HepG2 (cell line): ENCODE data around the gene CMKLR1. TPM values are rescaled to one million over a fixed set of nuclear protein-coding genes. Genes with fewer than 3 reads are reported as not detected.

ENCODE experiments used
- ATAC-seq: fragments of 200-7000 bp; cut with Tn5 transposase; 3 replicates; pipeline ENCODE4 v1.9.1; 2020; ENCODE audit warnings: mild to moderate bottlenecking, moderate library complexity
- BruUV-seq: library from RNA; stranded (reverse); fragments of 400-500 nt; replicated peaks from 2 replicates; lab custom pipeline; 2021; lab: Mats Ljungman, UMichigan
- CTCF ChIA-PET: fragments of 300-600 bp; formaldehyde crosslinking; extraction: SDS; loops from one replicate; lab custom pipeline; 2021; ENCODE audit warnings: low total read pairs, inconsistent platforms, low intra/inter-chr PET ratio; lab: Yijun Ruan, JAX
- POLR2A ChIA-PET: fragments of 350-600 bp; sonication (Branson Sonifier 250); formaldehyde crosslinking; loops from one replicate; lab custom pipeline; 2020; ENCODE audit warnings: antibody characterized with exemption, inconsistent platforms; lab: Yijun Ruan, JAX
- DNase-seq: peaks from one replicate; pipeline ENCODE4 v3.0.0-alpha.2; 2015; ENCODE audit warnings: low spot score
- FAIRE-seq: peaks from 3 replicates; lab custom pipeline; 2011; peaks lifted over from hg19 to GRCh38; lab: Jason Lieb, UNC
- H2AFZ ChIP-seq: one replicate; pipeline ENCODE4 v1.6.1; 2011; ENCODE audit warnings: low read length, inconsistent platforms
- H3K27ac ChIP-seq: fragments of 300-600 bp; 3 replicates; pipeline ENCODE4 v1.8.0; 2011; ENCODE audit warnings: mixed run types, mild to moderate bottlenecking, mixed read lengths, low read length, inconsistent platforms; ENCODE audit not compliant: insufficient read depth; ENCODE audit errors: extremely low read length
- H3K27me3 ChIP-seq, 2 experiments: fragments of 200-600 bp in 1 of 2; 2 replicates in 1 of 2; 3 replicates in 1 of 2; pipeline versions ENCODE4 v1.6.0 to v1.8.0; 2011; ENCODE audit warnings: low read length in 2 of 2, mild to moderate bottlenecking in 2 of 2, moderate library complexity in 2 of 2, inconsistent platforms in 1 of 2; ENCODE audit not compliant: insufficient read depth in 2 of 2, control insufficient read depth in 1 of 2
- H3K36me3 ChIP-seq, 2 experiments: fragments of 200-600 bp in 1 of 2; replicated peaks in 1 of 2; 2 replicates in 1 of 2; 3 replicates in 1 of 2; pipeline versions ENCODE4 v1.5.1 to v1.8.0; 2011; ENCODE audit warnings: low read length in 2 of 2, inconsistent platforms in 1 of 2; ENCODE audit not compliant: insufficient read depth in 2 of 2, control insufficient read depth in 1 of 2
- H3K4me1 ChIP-seq: 2 replicates; pipeline ENCODE4 v1.5.1; 2012; ENCODE audit warnings: low read length, inconsistent platforms; ENCODE audit not compliant: insufficient read depth
- H3K4me2 ChIP-seq: 2 replicates; pipeline ENCODE4 v1.6.0; 2011; ENCODE audit warnings: low read depth, low read length, inconsistent platforms
- H3K4me3 ChIP-seq, 3 experiments: fragments of 200-600 bp in 1 of 3; sonication (generic), shearing (Covaris generic) in 1 of 3; replicated peaks in 1 of 3; 2 replicates each; pipeline ENCODE4 v1.5.1; 2011 to 2016; ENCODE audit warnings: low read length in 3 of 3, inconsistent platforms in 2 of 3, low read depth in 2 of 3, mild to moderate bottlenecking in 2 of 3, control low read depth in 1 of 3, mixed read lengths in 1 of 3; ENCODE audit not compliant: insufficient read depth in 1 of 3
- H3K79me2 ChIP-seq: one replicate; pipeline ENCODE4 v1.6.1; 2011; ENCODE audit warnings: low read length, inconsistent platforms; ENCODE audit not compliant: insufficient read depth
- H3K9ac ChIP-seq: 2 replicates; pipeline ENCODE4 v1.6.0; 2011; ENCODE audit warnings: mild to moderate bottlenecking, low read depth, low read length, inconsistent platforms; ENCODE audit not compliant: insufficient read depth
- H3K9me3 ChIP-seq: 2 replicates; pipeline ENCODE4 v1.5.1; 2012; ENCODE audit warnings: mild to moderate bottlenecking, low read length
- H4K20me1 ChIP-seq: 2 replicates; pipeline ENCODE4 v1.6.0; 2011; ENCODE audit warnings: inconsistent platforms, mild to moderate bottlenecking, low read length, moderate library complexity; ENCODE audit not compliant: insufficient read depth
- CREB3 ChIP-seq: sonication (generic); formaldehyde crosslinking; IDR thresholded peaks from 2 replicates; pipeline ENCODE4 v1.5.0; 2020; ENCODE audit warnings: missing genetic modification reagents
- HMGXB4 ChIP-seq, 2 experiments: sonication (generic) in 1 of 2; formaldehyde crosslinking in 1 of 2; IDR thresholded peaks; 2 replicates each; pipeline versions ENCODE4 v1.4.0 to v1.6.1; 2018 to 2020; ENCODE audit warnings: missing genetic modification reagents in 2 of 2, borderline replicate concordance in 1 of 2, low read depth in 1 of 2, mild to moderate bottlenecking in 1 of 2, missing biosample characterization in 1 of 2
- KDM2A ChIP-seq: sonication (generic); formaldehyde crosslinking; IDR thresholded peaks from 2 replicates; pipeline ENCODE4 v1.4.0; 2020; ENCODE audit warnings: low read depth, missing genetic modification reagents, borderline replicate concordance
- KLF12 ChIP-seq: sonication (generic); formaldehyde crosslinking; IDR thresholded peaks from 2 replicates; pipeline ENCODE4 v1.4.0; 2020; ENCODE audit warnings: missing genetic modification reagents, borderline replicate concordance
- KMT2A ChIP-seq: sonication (generic); formaldehyde crosslinking; IDR thresholded peaks from 2 replicates; pipeline ENCODE4 v1.4.0; 2020; ENCODE audit warnings: missing genetic modification reagents
- NFIC ChIP-seq: IDR thresholded peaks from 2 replicates; pipeline ENCODE4 v1.6.1; 2012; ENCODE audit warnings: mild to moderate bottlenecking, low read length, inconsistent platforms
- PBX2 ChIP-seq: IDR thresholded peaks from 2 replicates; pipeline ENCODE4 v1.6.1; 2016; ENCODE audit warnings: control low read depth
- TCF7 ChIP-seq: sonication (generic); IDR thresholded peaks from 2 replicates; pipeline ENCODE4 v1.6.1; 2016; ENCODE audit warnings: antibody characterized with exemption, low read depth
- ZNF12 ChIP-seq: sonication (generic); formaldehyde crosslinking; IDR thresholded peaks from 2 replicates; pipeline ENCODE4 v1.5.0; 2020; ENCODE audit warnings: missing genetic modification reagents
- ZNF383 ChIP-seq: sonication (generic); formaldehyde crosslinking; IDR thresholded peaks from 2 replicates; pipeline ENCODE4 v1.4.0; 2020; ENCODE audit warnings: missing genetic modification reagents, mild to moderate bottlenecking, borderline replicate concordance
- ZNF569 ChIP-seq: sonication (generic); formaldehyde crosslinking; IDR thresholded peaks from 2 replicates; pipeline ENCODE4 v1.5.0; 2020; ENCODE audit warnings: mild to moderate bottlenecking, missing genetic modification reagents, moderate library complexity, borderline replicate concordance
- ZNF7 ChIP-seq: IDR thresholded peaks from 2 replicates; pipeline ENCODE4 v1.6.1; 2016; ENCODE audit warnings: missing biosample characterization, missing genetic modification reagents
- ZNF83 ChIP-seq: sonication (generic); formaldehyde crosslinking; IDR thresholded peaks from 2 replicates; pipeline ENCODE4 v1.4.0; 2020; ENCODE audit warnings: missing genetic modification reagents, mild to moderate bottlenecking, borderline replicate concordance
- WGBS: methylation state at CpG from one replicate; pipeline ENCODE4 v1.1.6; 2017; ENCODE audit warnings: low lambda C conversion rate; 5-methylcytosine and 5-hydroxymethylcytosine counted together
- in situ Hi-C: cut with HindIII; loops from 2 replicates; pipeline ENCODE4 v1.10.0; 2017; ENCODE audit warnings: low pct_unique_long_range_greater_than_20kb; ENCODE audit not compliant: extremely low pct_ligation_motif_present
- intact Hi-C: fragments of 100-400 bp; cut with micrococcal nuclease; formaldehyde crosslinking; loops from one replicate; pipeline ENCODE4 v1.10.0; 2022; ENCODE audit not compliant: unreplicated experiment
- polyA plus RNA-seq, 8 experiments: library from polyadenylated mRNA; depleted of rRNA in 3 of 8; stranded (reverse) in 7 of 8; unstranded in 1 of 8; fragments of >200 nt; fragmentation: Illumina TruSeq in 4 of 8; extraction: Trizol in 4 of 8; gene quantifications; 2 replicates each; pipeline versions ENCODE4 v1.2.1 to v1.2.3, GENCODE V29; 2011 to 2016; ENCODE audit warnings: low read depth in 4 of 8, missing spikeins in 1 of 8, mixed read lengths in 1 of 8; ENCODE audit not compliant: insufficient read depth in 1 of 8
- total RNA-seq, 5 experiments: library from RNA; depleted of rRNA; stranded (reverse); fragments of >200 nt; fragmentation: Illumina TruSeq; extraction: Trizol; gene quantifications; 2 replicates each; pipeline ENCODE4 v1.2.3, GENCODE V29; 2016; ENCODE audit warnings: low read depth in 1 of 5

Gene CMKLR1
- total and polyA plus RNA-seq, 2 of the 13 experiments (the other 11 are each of a cell fraction or from before 2014, with no cell fraction given): not detected

- no peak overlapping the region for H3K9ac ChIP-seq
- H4K20me1 ChIP-seq: no peaks in the 10 kb centered on the region
- H3K36me3 ChIP-seq: no peaks in the 10 kb centered on the region
- ChIA-PET POLR2A (no interaction called here), CTCF (no interaction called here)
- in situ Hi-C loops (no loop called here), intact Hi-C loops (no loop called here)
- H3K79me2 ChIP-seq: no peaks in the 10 kb centered on the region
- no peaks in the 10 kb centered on the region for H3K4me1 ChIP-seq
- H3K4me2 ChIP-seq: no peak overlapping the region
- ATAC-seq: no peak
- peaks cover 16% of the 10 kb centered on the region for H3K9me3 ChIP-seq
- H3K27ac ChIP-seq: no peak overlapping the region
- no peak for FAIRE-seq
- 3% methylated on average over 4 of the region's 4 CpGs for WGBS
- no peak overlapping the region for H3K4me3 ChIP-seq
- no TSS peak for BruUV-seq
- peak; percentile 83 for TF ChIP-seq ZNF7 (CRISPR knock-in tag)
- no peak for TF ChIP-seq NFIC
- no peak overlapping the region for H2AFZ ChIP-seq
- no peaks in the 10 kb centered on the region for H3K27me3 ChIP-seq
- no peak for DNase-seq
Observed at GRCh38 chr12:108375986-108376663, 37.0 kb upstream of the CMKLR1 start.

GRCh38 chr12:108374596-108375320, 35.6 kb upstream of the CMKLR1 start:
- Histone ChIP-seq H3K27ac (no peak overlapping the region), H3K79me2 (no peaks in the 10 kb centered on the region), H3K36me3 (no peaks in the 10 kb centered on the region), H3K4me2 (no peak overlapping the region), H4K20me1 (no peaks in the 10 kb centered on the region), H3K4me3 (no peak overlapping the region), H3K4me1 (no peaks in the 10 kb centered on the region), H3K9me3 (peaks cover 16% of the 10 kb centered on the region), H2AFZ (no peak overlapping the region), H3K27me3 (no peaks in the 10 kb centered on the region), H3K9ac (no peak overlapping the region)
- no peak for ATAC-seq
- intact Hi-C loops (no loop called here), in situ Hi-C loops (no loop called here)
- BruUV-seq: no TSS peak
- 0% methylated on average over 2 of the region's 2 CpGs for WGBS
- no peak for DNase-seq
- ChIA-PET CTCF (no interaction called here), POLR2A (no interaction called here)
- FAIRE-seq: no peak
- TF ChIP-seq KLF12 (CRISPR knock-in tag): no peak
- TF ChIP-seq ZNF12 (CRISPR knock-in tag): no peak
- TF ChIP-seq KMT2A: no peak
- no peak for TF ChIP-seq KDM2A (CRISPR knock-in tag)
- TF ChIP-seq HMGXB4 (CRISPR knock-in tag; IDR thresholded peaks at IDR 0.05; ENCODE audit: borderline replicate concordance in 1 of 2, low read depth in 1 of 2): no peak
- no peak for TF ChIP-seq TCF7
- no peak for TF ChIP-seq PBX2
- no peak for TF ChIP-seq CREB3 (CRISPR knock-in tag)
- no peak for TF ChIP-seq ZNF383 (CRISPR knock-in tag)
- TF ChIP-seq ZNF83 (CRISPR knock-in tag): no peak
- TF ChIP-seq ZNF569 (CRISPR knock-in tag): no peak
